ENCODE measurements around the gene GALNTL6.

The GALNTL6 gene

DNA sequence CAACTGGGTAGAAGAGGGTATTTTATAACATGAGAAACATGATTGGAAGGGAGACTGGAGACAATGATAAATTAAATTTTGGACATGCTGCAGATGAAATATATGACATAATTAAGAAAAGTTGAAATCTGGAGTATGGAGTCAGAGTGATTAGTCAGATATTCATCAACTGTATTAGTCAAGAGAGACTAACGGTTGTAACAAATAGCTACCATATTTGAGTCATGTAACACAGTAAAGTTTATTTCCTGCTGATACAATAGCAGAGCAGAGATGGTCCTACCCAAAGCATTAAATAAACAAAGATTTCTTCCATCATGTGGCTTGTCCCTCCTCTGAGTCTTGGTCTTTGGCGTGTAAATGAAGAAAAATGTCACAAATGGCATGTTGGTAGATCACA, 321.3 kb downstream of the GALNTL6 start:
- DNase-seq (ENCODE audit: insufficient read length, low spot score) (no peak), FAIRE-seq (no peak)
- TF ChIP-seq POLR2A (IDR thresholded peaks at IDR 0.05; ENCODE audit: low read depth, low read length), result no peak

DNA sequence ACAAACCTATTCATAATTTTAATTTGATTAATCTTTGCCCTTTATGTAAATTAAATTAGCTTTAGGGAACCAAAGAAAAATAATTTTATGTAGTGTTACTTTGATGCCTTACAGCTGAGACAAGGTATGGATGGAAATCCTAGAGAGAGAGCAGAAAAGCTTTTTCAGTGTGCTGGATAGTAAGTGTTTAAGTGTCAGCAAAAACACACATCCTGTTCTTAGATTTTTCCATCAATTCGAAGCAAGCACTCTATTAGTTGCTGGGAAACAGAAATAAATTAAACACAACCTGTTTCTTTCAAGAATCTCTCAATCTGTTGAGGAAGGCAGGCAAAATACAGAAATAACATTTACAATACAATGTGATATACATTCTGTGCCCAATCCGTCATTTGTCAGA, 327.8 kb downstream of the GALNTL6 start:
- FAIRE-seq, result no peak
- DNase-seq (ENCODE audit: insufficient read length, low spot score), result no peak
- TF ChIP-seq POLR2A (IDR thresholded peaks at IDR 0.05; ENCODE audit: low read depth, low read length), result no peak

DNA sequence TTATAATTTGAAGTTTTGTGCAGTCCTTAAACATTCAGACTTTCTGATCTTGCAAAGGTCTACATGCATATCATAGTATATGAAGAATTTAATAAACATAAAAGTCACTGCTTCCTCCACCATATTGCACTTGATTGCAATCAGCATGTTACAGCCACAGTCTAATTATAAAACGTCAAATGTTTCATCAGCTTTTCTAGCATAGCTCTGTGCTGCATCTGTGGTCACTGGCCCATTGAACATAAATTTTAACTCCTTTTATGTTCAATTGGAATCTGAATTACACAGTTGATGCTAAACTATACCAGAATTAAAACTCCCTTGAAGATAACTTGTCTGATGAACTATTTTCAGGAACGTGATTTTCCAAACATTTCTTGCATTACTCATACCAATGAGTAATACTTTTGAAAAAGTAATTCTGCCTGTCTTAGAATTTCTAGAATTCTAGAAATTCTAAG, 329.1 kb downstream of the GALNTL6 start:
- DNase-seq (ENCODE audit: insufficient read length, low spot score) (no peak), FAIRE-seq (no peak)
- TF ChIP-seq POLR2A (IDR thresholded peaks at IDR 0.05; ENCODE audit: low read depth, low read length), result no peak

DNA sequence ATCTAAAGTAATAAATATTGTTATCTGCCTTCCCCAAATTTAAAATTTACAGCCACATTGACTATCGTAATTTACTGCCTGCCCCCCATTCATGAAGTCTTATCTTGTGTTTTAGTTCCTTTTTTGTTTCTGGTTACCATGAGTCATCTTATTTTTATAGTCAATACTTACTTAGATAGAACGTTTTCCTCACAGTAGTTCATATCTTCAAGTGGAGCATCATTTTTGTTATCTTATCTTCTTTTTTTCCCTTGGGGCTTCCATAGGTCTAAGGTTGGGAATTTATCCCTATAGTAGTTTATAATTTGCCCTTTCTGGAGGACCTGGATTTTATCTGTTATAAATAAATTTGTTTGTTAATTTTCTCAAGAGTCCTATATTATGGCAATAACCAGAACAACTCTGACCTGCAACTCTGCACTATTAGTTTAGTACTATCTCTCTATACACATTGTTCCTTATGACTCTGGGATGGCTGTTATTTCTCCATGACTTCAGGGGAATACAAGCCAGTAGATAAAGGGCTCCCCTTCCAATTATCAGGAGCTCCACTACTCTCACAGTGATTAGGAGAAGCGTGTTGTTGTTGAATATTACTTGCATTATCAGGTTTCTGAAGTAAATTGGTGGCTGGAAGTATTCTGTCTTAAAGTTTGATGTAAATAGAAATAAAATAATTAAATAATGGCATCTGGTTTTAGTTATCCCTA, 330.6 kb downstream of the GALNTL6 start:
- DNase-seq (ENCODE audit: insufficient read length, low spot score) (no peak), FAIRE-seq (no peak)
- no peak for TF ChIP-seq POLR2A (IDR thresholded peaks at IDR 0.05; ENCODE audit: low read depth, low read length)

DNA sequence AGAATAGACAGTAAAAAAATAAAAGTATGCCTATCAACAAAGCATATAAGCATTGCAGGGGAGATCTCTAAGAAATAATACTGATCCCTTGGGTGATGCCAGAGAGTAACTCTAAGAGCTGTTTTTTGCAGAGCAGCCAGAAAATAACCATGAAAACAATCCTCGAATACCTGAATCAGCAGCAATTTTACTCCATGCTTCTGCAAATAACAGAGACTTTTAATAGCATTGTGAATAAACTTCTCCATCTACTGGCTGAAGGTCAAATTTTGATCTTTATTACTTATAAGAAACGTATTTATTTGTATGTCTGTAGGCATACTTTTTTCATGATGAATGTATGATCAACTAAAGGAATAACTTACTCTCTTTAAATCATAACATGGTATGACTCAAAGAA, 334.5 kb downstream of the GALNTL6 start:
- TF ChIP-seq POLR2A (IDR thresholded peaks at IDR 0.05; ENCODE audit: low read depth, low read length), result no peak
- FAIRE-seq, result no peak
- no peak for DNase-seq (ENCODE audit: insufficient read length, low spot score)

DNA sequence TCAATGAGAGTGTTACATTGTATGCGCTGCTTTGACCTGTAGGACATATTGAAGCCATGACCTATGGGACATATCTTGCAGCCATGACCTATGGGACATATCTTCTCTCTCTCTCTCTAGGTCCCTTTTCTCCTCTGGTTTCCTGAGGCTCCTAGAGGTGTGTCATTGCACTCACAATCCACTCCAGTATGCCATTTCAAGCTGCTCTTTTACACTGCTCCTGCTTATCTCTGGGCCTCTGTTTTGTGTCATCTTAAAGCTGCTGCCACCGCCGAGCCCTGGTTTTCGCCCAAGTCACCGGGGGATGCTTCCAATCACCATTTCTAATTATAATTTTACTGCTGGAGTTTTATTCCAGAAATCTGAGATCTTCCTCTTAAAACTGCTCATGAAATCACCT, 336.1 kb downstream of the GALNTL6 start:
- FAIRE-seq, result no peak

DNA sequence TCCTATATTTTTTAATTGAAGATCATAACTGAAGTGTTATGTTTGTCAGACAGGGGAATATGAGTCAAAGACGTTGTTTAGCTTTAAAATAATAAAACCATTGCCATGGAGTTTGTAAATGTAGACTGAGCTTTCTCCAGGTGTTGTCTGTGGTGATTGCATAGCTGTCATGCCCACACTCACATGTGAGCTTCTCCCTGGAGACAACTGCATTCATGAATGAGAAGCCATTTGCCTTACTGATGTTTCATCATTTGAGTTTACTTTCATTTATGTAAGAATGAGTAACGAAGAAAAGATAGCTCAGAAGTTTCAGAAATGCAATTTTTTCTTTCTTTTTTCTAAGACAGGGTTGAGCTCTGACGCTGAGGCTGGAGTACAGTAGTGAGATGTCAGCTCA, 339.1 kb downstream of the GALNTL6 start:
- no peak for TF ChIP-seq POLR2A (IDR thresholded peaks at IDR 0.05; ENCODE audit: low read depth, low read length)
- DNase-seq (ENCODE audit: insufficient read length, low spot score) (no peak), FAIRE-seq (no peak)

More for the DNA sequence above, 336.1 kb downstream of the GALNTL6 start:
- TF ChIP-seq POLR2A (IDR thresholded peaks at IDR 0.05; ENCODE audit: low read depth, low read length), result no peak
- DNase-seq (ENCODE audit: insufficient read length, low spot score), result no peak

DNA sequence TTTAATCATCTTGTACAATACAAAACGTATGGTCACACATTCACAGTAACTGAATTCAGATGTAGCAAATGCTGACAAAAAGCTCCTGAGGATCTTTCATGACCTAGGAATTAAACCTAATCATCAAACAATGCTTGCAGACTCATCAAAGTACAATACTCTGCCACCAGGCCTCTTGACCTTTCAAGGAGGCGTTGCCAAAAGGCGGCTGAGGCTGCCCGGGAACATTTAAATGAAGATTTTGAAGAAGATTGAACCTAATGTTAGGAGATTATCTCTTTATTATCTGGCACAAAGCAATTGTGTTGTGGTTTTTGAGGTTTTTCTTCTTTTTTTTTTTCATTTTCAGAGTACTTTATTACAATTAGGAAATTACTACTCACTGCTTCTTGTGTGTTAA, 340.5 kb downstream of the GALNTL6 start:
- FAIRE-seq (no peak), DNase-seq (ENCODE audit: insufficient read length, low spot score) (no peak)
- no peak for TF ChIP-seq POLR2A (IDR thresholded peaks at IDR 0.05; ENCODE audit: low read depth, low read length)

DNA sequence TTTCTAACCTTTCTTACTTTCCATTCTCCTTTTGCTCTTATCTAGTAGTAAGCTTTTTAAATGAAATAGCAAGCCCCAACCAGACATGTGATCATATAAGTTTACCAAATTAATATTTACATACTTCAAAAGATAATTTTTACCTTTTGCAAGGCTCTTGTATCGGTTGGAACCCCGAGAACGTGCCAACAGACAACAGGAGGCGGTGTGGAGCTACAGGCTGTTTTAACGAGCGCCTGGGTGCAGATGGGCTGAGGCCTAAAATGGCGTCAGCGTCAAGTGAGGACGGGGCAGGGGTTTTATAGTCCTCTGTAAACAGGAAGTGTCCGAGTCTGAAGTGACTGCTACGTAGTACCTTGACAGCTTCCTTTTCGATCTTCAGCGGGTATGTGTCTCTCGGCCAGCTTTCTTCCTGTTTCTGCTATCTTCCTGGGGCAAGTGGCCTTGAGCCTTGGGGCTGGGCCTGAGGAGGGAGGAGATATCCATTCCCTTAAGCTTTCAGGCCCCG, 342.7 kb downstream of the GALNTL6 start:
- FAIRE-seq (no peak), DNase-seq (ENCODE audit: insufficient read length, low spot score) (no peak)
- no peak for TF ChIP-seq POLR2A (IDR thresholded peaks at IDR 0.05; ENCODE audit: low read depth, low read length)

DNA sequence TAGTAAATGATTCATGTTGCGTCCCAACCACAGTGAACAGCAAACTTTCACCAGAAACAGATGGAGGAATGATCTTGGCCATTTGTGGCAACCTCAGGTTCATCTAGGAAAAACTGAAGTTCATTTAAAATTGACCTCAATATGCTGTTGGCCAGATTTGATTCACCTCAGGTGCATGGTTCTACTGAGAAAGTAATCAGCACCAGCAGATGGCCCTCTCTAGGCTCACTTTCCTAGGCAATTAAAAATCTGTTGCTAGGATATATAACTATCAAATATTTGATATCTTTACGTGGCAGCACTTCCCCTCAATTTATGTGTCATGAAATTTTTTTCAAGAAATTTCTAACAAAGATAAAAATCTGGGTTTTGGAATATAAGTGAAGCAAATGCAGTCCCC, 344.7 kb downstream of the GALNTL6 start:
- DNase-seq (ENCODE audit: insufficient read length, low spot score), result no peak
- no peak for FAIRE-seq
- TF ChIP-seq POLR2A (IDR thresholded peaks at IDR 0.05; ENCODE audit: low read depth, low read length), result no peak

DNA sequence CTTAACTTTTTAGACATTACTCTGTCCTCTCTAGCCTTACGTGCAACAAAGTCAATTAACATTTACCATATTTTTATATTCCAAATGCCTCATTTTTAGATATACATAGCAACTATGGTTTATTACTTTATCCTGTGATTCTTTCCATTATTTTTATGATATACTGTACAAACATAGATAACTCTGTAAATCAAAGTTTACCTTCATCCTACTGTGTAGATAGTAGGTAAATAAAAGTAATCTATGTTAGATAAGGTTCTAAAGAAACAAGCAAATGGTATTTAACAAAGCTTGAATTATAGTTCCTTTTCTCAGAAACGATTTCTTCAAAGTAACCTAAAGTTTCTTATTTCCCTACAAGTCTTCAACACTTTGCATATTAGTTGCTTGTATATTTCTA, 350.0 kb downstream of the GALNTL6 start:
- TF ChIP-seq POLR2A (IDR thresholded peaks at IDR 0.05; ENCODE audit: low read depth, low read length), result no peak
- no peak for FAIRE-seq

DNA sequence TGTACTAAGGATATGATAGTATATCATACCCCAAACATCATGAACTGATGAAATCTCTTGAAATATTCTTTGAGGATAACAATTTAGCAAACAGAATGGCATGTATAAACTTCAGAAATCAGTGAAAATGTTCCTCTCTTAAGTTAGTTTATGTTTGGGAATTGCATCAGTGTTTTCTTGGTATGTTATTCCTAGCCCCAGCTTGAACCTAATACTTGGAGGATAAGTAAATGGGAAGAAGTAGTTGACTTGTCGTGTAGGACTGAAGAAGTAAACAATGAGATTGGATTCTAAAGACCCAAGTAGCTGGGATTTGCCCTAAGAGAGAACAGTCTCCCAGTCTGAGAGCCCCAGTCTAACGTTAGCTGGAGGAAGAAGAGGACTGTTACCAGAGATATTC, 355.7 kb downstream of the GALNTL6 start:
- DNase-seq (ENCODE audit: insufficient read length, low spot score), result no peak
- TF ChIP-seq POLR2A (IDR thresholded peaks at IDR 0.05; ENCODE audit: low read depth, low read length), result no peak
- FAIRE-seq, result no peak

More for the DNA sequence above, 350.0 kb downstream of the GALNTL6 start:
- DNase-seq (ENCODE audit: insufficient read length, low spot score), result no peak

DNA sequence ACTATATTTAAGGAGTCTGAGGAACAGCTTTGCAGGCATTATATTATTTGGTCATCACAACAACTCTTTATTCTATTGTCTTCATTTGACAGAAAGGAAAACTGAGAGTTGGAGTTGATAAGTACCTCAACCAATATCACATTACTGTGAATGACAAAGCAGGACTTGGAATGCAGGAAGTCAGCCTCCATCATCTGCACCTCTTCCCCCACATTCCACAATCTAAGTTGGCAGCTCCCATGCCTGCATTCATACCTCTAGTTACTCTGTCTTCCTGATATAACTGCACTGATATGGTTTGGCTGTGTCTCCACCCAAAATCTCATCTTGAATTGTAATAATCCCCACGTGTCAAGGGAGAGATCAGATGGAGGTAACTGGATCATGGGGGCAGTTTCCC, 356.7 kb downstream of the GALNTL6 start:
- FAIRE-seq, result no peak
- DNase-seq (ENCODE audit: insufficient read length, low spot score), result no peak
- TF ChIP-seq POLR2A (IDR thresholded peaks at IDR 0.05; ENCODE audit: low read depth, low read length), result no peak

DNA sequence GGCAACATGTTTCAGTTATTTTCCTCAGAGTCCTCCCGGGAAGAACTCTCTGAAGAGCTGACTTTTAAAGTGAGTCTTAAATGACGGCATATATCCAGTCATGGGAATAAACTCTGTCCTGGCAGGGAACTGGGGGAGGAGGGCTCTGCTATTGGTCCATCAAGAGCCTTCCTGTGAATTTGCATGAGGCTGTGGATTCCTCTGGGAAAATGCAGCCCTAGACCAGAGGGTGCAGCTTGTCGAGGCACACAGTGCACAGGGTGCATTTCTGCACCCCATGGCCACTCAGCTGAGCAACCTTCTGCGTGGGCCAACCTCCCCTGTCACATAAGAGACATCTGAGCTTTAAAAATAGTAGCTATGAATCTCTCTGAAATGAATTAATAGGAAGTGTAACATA, 360.0 kb downstream of the GALNTL6 start:
- FAIRE-seq (no peak), DNase-seq (ENCODE audit: insufficient read length, low spot score) (no peak)
- TF ChIP-seq POLR2A (IDR thresholded peaks at IDR 0.05; ENCODE audit: low read depth, low read length), result no peak

DNA sequence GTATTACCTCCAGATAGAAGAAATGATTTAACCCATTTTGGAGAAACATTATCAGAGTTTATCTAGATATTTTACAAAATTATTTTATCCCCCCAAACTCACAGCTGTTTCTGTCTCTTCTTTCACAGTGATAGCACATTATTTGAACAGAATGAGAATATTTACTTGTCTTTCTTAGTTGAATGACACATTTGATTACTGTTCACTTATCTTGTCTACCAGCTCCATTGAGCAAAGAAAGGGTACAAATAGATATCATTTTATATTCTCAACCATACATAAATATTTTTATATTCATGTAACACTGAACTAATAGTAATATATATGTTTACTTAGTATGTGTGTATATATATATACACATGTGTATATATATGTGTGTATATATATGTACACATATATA, 364.2 kb downstream of the GALNTL6 start:
- DNase-seq (ENCODE audit: insufficient read length, low spot score), result no peak
- TF ChIP-seq POLR2A (IDR thresholded peaks at IDR 0.05; ENCODE audit: low read depth, low read length), result no peak
- no peak for FAIRE-seq

All from H54 (cell line).